ENCODE results near the gene RYR2.
A peak's percentile ranks its signal among the peaks of the same experiment; 100 is the strongest.
"Not testable (repeated sequence)": the region's sequence is repeated elsewhere in the genome, so short reads cannot be mapped to it uniquely, and the experiment has no call there.

Gene RYR2

GRCh38 chr1:237146241-237146640 is 104.3 kb downstream of the RYR2 start:
- DNase-seq (ENCODE audit: low read depth in 2 of 2), result no peak

GRCh38 chr1:237149857-237150256 is 107.9 kb downstream of the RYR2 start:
- no peak for DNase-seq (ENCODE audit: low read depth in 2 of 2)

GRCh38 chr1:237151979-237152378 is 110.0 kb downstream of the RYR2 start:
- not testable (repeated sequence) for DNase-seq (ENCODE audit: low read depth in 2 of 2)

- no peak for DNase-seq (ENCODE audit: low read depth in 2 of 2)
Measured at GRCh38 chr1:237152506-237153335, 110.7 kb downstream of the RYR2 start.

GRCh38 chr1:237154157-237154556 is 112.2 kb downstream of the RYR2 start:
- no peak for DNase-seq (ENCODE audit: low read depth in 2 of 2)

- no peak for DNase-seq (ENCODE audit: low read depth in 2 of 2)
Measured at GRCh38 chr1:237164406-237165352, 122.7 kb downstream of the RYR2 start.

GRCh38 chr1:237166086-237166485 is 124.1 kb downstream of the RYR2 start:
- no peak for DNase-seq (ENCODE audit: low read depth in 2 of 2)

- DNase-seq (ENCODE audit: low read depth in 2 of 2), result no peak
Measured at GRCh38 chr1:237166593-237167101, 124.7 kb downstream of the RYR2 start.

GRCh38 chr1:237170149-237170548 is 128.2 kb downstream of the RYR2 start:
- DNase-seq (ENCODE audit: low read depth in 2 of 2), result no peak

- DNase-seq (ENCODE audit: low read depth in 2 of 2), result no peak
Measured at GRCh38 chr1:237171454-237172117, 129.6 kb downstream of the RYR2 start.

GRCh38 chr1:237172118-237172485 is 130.1 kb downstream of the RYR2 start:
- DNase-seq (ENCODE audit: low read depth in 2 of 2), result no peak

GRCh38 chr1:237179503-237179902 is 137.5 kb downstream of the RYR2 start:
- DNase-seq (ENCODE audit: low read depth in 2 of 2), result no peak

- no peak for DNase-seq (ENCODE audit: low read depth in 2 of 2)
Measured at GRCh38 chr1:237180256-237180655, 138.3 kb downstream of the RYR2 start.

GRCh38 chr1:237181743-237182317 is 139.8 kb downstream of the RYR2 start:
- DNase-seq (ENCODE audit: low read depth in 2 of 2), result peak in 1 of 2 experiments; percentile 10

GRCh38 chr1:237183963-237184540 is 142.1 kb downstream of the RYR2 start:
- DNase-seq (ENCODE audit: low read depth in 2 of 2), result no peak

- DNase-seq (ENCODE audit: low read depth in 2 of 2), result no peak
Measured at GRCh38 chr1:237186675-237187074, 144.7 kb downstream of the RYR2 start.

- no peak for DNase-seq (ENCODE audit: low read depth in 2 of 2)
Measured at GRCh38 chr1:237187842-237188241, 145.9 kb downstream of the RYR2 start.

- no peak for DNase-seq (ENCODE audit: low read depth in 2 of 2)
Measured at GRCh38 chr1:237191403-237191802, 149.4 kb downstream of the RYR2 start.

- no peak for DNase-seq (ENCODE audit: low read depth in 2 of 2)
Measured at GRCh38 chr1:237197470-237198425, 155.8 kb downstream of the RYR2 start.

GRCh38 chr1:237199026-237199425 is 157.0 kb downstream of the RYR2 start:
- DNase-seq (ENCODE audit: low read depth in 2 of 2), result no peak
